GM12891 (cell line): ENCODE results near the gene PSMG1.

Experiments
- PAX5 ChIP-seq: IDR thresholded peaks from 2 replicates; pipeline ENCODE4 v1.6.1; 2011; ENCODE audit warnings: low read length, moderate library complexity, mild to moderate bottlenecking; ENCODE audit not compliant: insufficient read depth, severe bottlenecking
- POLR2A ChIP-seq: IDR thresholded peaks from 2 replicates; pipeline ENCODE4 v1.6.1; 2011; ENCODE audit warnings: low read depth, low read length, control low read depth
- POLR2AphosphoS5 ChIP-seq: IDR thresholded peaks from 2 replicates; pipeline ENCODE4 v1.6.1; 2011; ENCODE audit warnings: low read depth, low read length, control low read depth

DNA sequence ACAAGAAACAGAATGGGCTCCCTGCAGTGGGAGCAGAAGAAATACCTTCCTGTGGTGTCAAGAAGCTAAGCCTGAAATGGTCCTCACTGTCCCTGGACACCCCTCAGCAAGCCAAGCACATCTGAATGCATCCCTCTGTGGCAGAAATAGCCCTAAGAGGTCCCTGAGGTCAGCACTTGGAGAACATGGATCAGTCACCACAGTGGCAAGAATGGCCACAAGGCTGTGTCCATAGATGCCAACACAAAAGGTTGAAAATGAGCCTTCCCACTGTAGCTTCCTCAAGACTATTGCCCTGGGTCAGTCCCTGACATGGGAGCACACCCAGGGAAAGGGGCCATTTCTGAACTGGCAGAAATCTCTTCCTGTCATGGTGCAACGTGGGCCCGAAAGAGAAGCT, 27.7 kb downstream of the PSMG1 start:
- TF ChIP-seq POLR2AphosphoS5: no peak
- no peak for TF ChIP-seq PAX5
- no peak for TF ChIP-seq POLR2A
